GM19372 (cell line): Measurements from ENCODE around the gene FCN2.

Source experiments
- ATAC-seq: cut with Tn5 transposase; IDR thresholded peaks from one replicate; pipeline ENCODE4 v1.9.1; 2021; ENCODE audit warnings: mild to moderate bottlenecking, low read depth, moderate library complexity; ENCODE audit not compliant: unreplicated experiment

The FCN2 gene

GRCh38 chr9:134899818-134900217 lies 19.2 kb downstream of the FCN2 start:
- no peak for ATAC-seq

GRCh38 chr9:134902936-134903335 lies 22.3 kb downstream of the FCN2 start:
- ATAC-seq: no peak

GRCh38 chr9:134908524-134909309 lies 28.1 kb downstream of the FCN2 start:
- no peak for ATAC-seq

GRCh38 chr9:134909511-134910481 lies 29.2 kb downstream of the FCN2 start:
- ATAC-seq: no peak

- ATAC-seq: no peak
Measured at GRCh38 chr9:134912126-134912840, 31.7 kb downstream of the FCN2 start.

GRCh38 chr9:134913041-134913712 lies 32.6 kb downstream of the FCN2 start:
- ATAC-seq: no peak

GRCh38 chr9:134913713-134914500 lies 33.3 kb downstream of the FCN2 start:
- ATAC-seq: no peak

- ATAC-seq: no peak
Measured at GRCh38 chr9:134914501-134914834, 33.9 kb downstream of the FCN2 start.

GRCh38 chr9:134915046-134915985 lies 34.7 kb downstream of the FCN2 start:
- no peak for ATAC-seq

GRCh38 chr9:134916161-134916665 lies 35.6 kb downstream of the FCN2 start:
- no peak for ATAC-seq

- ATAC-seq: no peak
Measured at GRCh38 chr9:134917431-134918373, 37.1 kb downstream of the FCN2 start, which contains the start of gene FCN1. Gene FCN1 (minus strand): TSS chr9:134917912. CDS start chr9:134917871, 41 bp downstream.

GRCh38 chr9:134918646-134919045 lies 38.0 kb downstream of the FCN2 start:
- ATAC-seq: no peak

GRCh38 chr9:134919303-134919702 lies 38.7 kb downstream of the FCN2 start:
- ATAC-seq: no peak

- ATAC-seq: no peak
Measured at GRCh38 chr9:134922066-134922931, 41.7 kb downstream of the FCN2 start.

GRCh38 chr9:134922932-134923240 lies 42.3 kb downstream of the FCN2 start:
- ATAC-seq: no peak

- ATAC-seq: no peak
Measured at GRCh38 chr9:134923466-134923865, 42.9 kb downstream of the FCN2 start.
